PC-9 (cell line): Measurements from ENCODE around the gene PAXX. TPM values are rescaled to one million over a fixed set of nuclear protein-coding genes. Genes with fewer than 3 reads are reported as not detected.

Experiments used
- BruUV-seq: library from RNA; stranded (reverse); fragments of 400-500 nt; replicated peaks from 2 replicates; lab custom pipeline; 2021; lab: Mats Ljungman, UMichigan
- CTCF ChIA-PET: fragments of 300-600 bp; sonication (Branson Sonifier 250); formaldehyde crosslinking; loops from one replicate; lab custom pipeline; 2022; ENCODE audit warnings: antibody characterized with exemption; lab: Charles Lee
- POLR2A ChIA-PET: fragments of 300-600 bp; sonication (Branson Sonifier 250); formaldehyde crosslinking; loops from one replicate; lab custom pipeline; 2022; ENCODE audit warnings: antibody characterized with exemption; ENCODE audit not compliant: unreplicated experiment; lab: Charles Lee
- DNase-seq, 2 experiments: peaks; one replicate each; pipeline versions ENCODE4 v3.0.0 to v3.0.0-alpha.2; 2015 to 2022; ENCODE audit warnings: mixed read lengths in 1 of 2
- H2AFZ ChIP-seq: fragments of 200-600 bp; sonication (generic); 2 replicates; pipeline ENCODE4 v1.8.1; 2017; ENCODE audit warnings: antibody characterized with exemption
- H3F3A ChIP-seq: fragments of 200-600 bp; sonication (generic); 2 replicates; pipeline ENCODE4 v1.8.1; 2017; ENCODE audit warnings: antibody characterized with exemption, mild to moderate bottlenecking, low read depth; ENCODE audit not compliant: insufficient read depth
- H3K27ac ChIP-seq: fragments of 200-600 bp; sonication (generic); 2 replicates; pipeline ENCODE4 v1.6.1; 2016; ENCODE audit warnings: mixed run types
- H3K27me3 ChIP-seq: fragments of 200-600 bp; sonication (generic); 2 replicates; pipeline ENCODE4 v1.6.1; 2016; ENCODE audit warnings: low read depth, mixed run types; ENCODE audit not compliant: insufficient read depth
- H3K36me3 ChIP-seq: fragments of 200-600 bp; sonication (generic); 2 replicates; pipeline ENCODE4 v1.6.1; 2016; ENCODE audit warnings: low read depth, mixed run types
- H3K4me1 ChIP-seq: fragments of 200-600 bp; sonication (generic); replicated peaks from 2 replicates; pipeline ENCODE4 v1.6.1; 2016; ENCODE audit warnings: mixed run types; ENCODE audit not compliant: insufficient read depth
- H3K4me2 ChIP-seq: fragments of 200-600 bp; sonication (generic); 2 replicates; pipeline ENCODE4 v1.6.1; 2017; ENCODE audit warnings: mixed run types
- H3K4me3 ChIP-seq: fragments of 200-600 bp; sonication (generic); 2 replicates; pipeline ENCODE4 v1.6.1; 2016; ENCODE audit warnings: mixed run types
- H3K79me2 ChIP-seq: fragments of 200-600 bp; sonication (generic); 2 replicates; pipeline ENCODE4 v1.6.1; 2017; ENCODE audit warnings: low read depth, mixed run types
- H3K9me2 ChIP-seq: fragments of 200-600 bp; sonication (generic); 2 replicates; pipeline ENCODE4 v1.8.1; 2017; ENCODE audit warnings: mild to moderate bottlenecking; ENCODE audit not compliant: insufficient read depth
- H3K9me3 ChIP-seq: fragments of 200-600 bp; sonication (generic); 2 replicates; pipeline ENCODE4 v1.8.1; 2016; ENCODE audit warnings: low read depth; ENCODE audit not compliant: insufficient read depth
- H4K20me1 ChIP-seq: fragments of 200-600 bp; sonication (generic); 2 replicates; pipeline ENCODE4 v1.8.1; 2017; ENCODE audit not compliant: insufficient read depth
- EZH2 ChIP-seq: fragments of 200-600 bp; sonication (generic); IDR thresholded peaks from 2 replicates; pipeline ENCODE4 v1.8.0; 2017; ENCODE audit warnings: antibody characterized with exemption, low read depth
- intact Hi-C: fragments of 100-400 bp; cut with micrococcal nuclease; formaldehyde crosslinking; loops from one replicate; pipeline ENCODE4 v1.10.0; 2022; ENCODE audit not compliant: unreplicated experiment
- total RNA-seq: library from RNA; stranded (reverse); gene quantifications from 2 replicates; pipeline ENCODE4 v1.2.3, GENCODE V29; 2021
- TF ChIP-seq, protein P1 (sequence below): fragments of 200-600 bp; sonication (generic); conservative IDR thresholded peaks from 2 replicates; pipeline ENCODE4 v1.6.1; 2017; ENCODE audit warnings: mixed run types, antibody characterized with exemption, mild to moderate bottlenecking, moderate library complexity

The PAXX gene
- total RNA-seq, 1 experiment from 2014 or later: 54.9 TPM

DNA sequence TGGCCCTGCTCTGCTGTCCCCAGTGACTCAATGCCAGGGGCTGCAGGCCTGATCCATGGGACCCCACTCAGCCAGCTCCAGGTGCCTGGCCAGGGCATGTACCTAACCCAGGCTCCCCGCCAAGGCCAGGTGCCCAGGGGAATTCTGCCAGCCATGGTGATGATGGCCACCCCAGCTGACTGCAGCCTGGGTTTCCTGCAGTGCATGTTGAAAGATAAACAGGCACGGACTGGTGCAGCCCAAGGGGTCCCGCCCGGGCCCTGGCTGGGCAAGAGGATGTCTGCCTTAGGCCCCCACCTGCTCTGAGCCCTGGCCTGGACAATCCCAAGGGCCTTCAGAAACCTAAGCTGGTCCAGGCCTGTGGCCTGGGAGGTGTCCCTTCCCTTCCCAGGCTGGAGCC is 34.6 kb downstream of the PAXX start:
- Histone ChIP-seq H3K4me2 (peak overlapping the region; percentile 81), H3K79me2 (no peaks in the 10 kb centered on the region), H3F3A (0 out of 2 replicates have a peak, but pooled peaks cover 4% of the 10 kb centered on the region), H3K27me3 (no peaks in the 10 kb centered on the region), H3K36me3 (no peaks in the 10 kb centered on the region), H2AFZ (no peak overlapping the region), H3K4me1 (peaks cover 8% of the 10 kb centered on the region; the same call in 1 of the 2 replicates), H3K4me3 (peak overlapping the region; percentile 54; the same call in 1 of the 2 replicates), H4K20me1 (no peaks in the 10 kb centered on the region), H3K9me3 (no peaks in the 10 kb centered on the region), H3K27ac (no peak overlapping the region), H3K9me2 (no peaks in the 10 kb centered on the region)
- intact Hi-C loops: loop anchor here (5.0 kb wide), 1 partner anchor 180 kb away; the partner anchor contains the start of gene PHPT1
- TSS peak; percentile 39 for BruUV-seq
- TF ChIP-seq EZH2: no peak
- TF ChIP-seq, protein P1, sequence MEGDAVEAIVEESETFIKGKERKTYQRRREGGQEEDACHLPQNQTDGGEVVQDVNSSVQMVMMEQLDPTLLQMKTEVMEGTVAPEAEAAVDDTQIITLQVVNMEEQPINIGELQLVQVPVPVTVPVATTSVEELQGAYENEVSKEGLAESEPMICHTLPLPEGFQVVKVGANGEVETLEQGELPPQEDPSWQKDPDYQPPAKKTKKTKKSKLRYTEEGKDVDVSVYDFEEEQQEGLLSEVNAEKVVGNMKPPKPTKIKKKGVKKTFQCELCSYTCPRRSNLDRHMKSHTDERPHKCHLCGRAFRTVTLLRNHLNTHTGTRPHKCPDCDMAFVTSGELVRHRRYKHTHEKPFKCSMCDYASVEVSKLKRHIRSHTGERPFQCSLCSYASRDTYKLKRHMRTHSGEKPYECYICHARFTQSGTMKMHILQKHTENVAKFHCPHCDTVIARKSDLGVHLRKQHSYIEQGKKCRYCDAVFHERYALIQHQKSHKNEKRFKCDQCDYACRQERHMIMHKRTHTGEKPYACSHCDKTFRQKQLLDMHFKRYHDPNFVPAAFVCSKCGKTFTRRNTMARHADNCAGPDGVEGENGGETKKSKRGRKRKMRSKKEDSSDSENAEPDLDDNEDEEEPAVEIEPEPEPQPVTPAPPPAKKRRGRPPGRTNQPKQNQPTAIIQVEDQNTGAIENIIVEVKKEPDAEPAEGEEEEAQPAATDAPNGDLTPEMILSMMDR: no peak
- POLR2A ChIA-PET: no interaction called here
- CTCF ChIA-PET: interaction anchor here (0.6 to 1.1 kb wide), 3 partner anchors 48 to 207 kb away, joined by 4 to 9 read pairs (median 5); no protein-coding TSS in a partner anchor
- no peak for DNase-seq

DNA sequence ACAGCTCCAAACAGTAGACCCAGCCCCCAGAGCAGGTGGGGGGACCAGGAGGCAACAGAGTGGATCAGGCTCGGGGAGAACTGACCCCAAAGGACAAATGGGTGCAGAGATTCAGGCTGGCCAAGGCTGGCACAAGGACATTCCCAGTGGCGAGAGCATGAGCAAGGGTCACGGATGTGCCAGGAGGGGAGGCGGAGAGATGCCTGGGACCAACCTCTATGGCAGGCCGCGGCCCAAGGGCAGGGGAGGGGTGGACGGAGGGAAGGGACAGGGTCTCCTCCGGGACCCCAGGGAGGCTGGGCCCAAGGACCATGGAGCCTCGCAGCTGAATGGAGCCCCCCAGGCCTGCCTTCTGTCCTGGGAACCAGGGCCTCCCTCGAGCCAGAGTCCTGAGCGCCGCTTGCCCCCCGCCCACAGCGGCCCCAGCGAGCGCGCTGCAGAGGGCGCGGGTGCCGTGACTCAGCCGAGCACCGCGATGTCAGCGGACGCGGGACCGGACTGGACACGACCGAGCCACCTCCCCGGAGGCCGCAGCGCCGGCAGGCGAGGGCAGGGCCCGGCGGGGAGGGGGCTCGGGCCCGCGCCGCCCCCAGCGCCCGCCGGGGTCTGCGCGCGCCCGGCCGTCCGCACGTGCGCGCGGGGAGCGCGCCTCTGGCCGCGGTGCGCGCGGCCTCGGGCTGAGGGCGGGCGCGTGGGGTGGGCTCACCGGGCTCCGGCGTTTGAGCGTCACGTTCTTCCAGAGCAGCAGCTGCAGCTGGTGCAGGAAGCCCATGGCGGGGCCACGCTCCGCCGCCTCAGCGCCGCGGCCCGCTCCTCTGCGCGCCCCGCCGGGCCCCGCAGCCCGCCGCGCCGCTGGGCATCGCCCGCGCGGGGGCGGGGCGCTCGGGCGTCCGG is 35.4 kb downstream of the PAXX start, which contains the start of gene ABCA2:
Gene ABCA2, minus strand, starts transcription at position 869 of the 894 bp plus-strand sequence. Its CDS starts 97 bp downstream, at position 772.
- Histone ChIP-seq H4K20me1 (no peaks in the 10 kb centered on the region), H3F3A (0 out of 2 replicates have a peak, but pooled peaks cover 4% of the 10 kb centered on the region), H3K27me3 (no peaks in the 10 kb centered on the region), H3K9me2 (no peaks in the 10 kb centered on the region), H3K4me3 (peak within 1 kb of the TSS; percentile 57), H3K36me3 (no peaks in the 10 kb centered on the region), H2AFZ (peak within 1 kb of the TSS; percentile 84), H3K4me1 (peaks cover 8% of the 10 kb centered on the region; the same call in 1 of the 2 replicates), H3K27ac (no peak within 1 kb of the TSS), H3K79me2 (no peaks in the 10 kb centered on the region), H3K9me3 (no peaks in the 10 kb centered on the region), H3K4me2 (peak within 1 kb of the TSS; percentile 97)
- peak in 1 of 2 experiments; percentile 51 for DNase-seq
- intact Hi-C loops: loop anchor here (5.0 kb wide), 1 partner anchor 180 kb away; the partner anchor contains the start of gene PHPT1
- BruUV-seq: no TSS peak
- ChIA-PET POLR2A (no interaction called here), CTCF (interaction anchor here (0.6 to 1.3 kb wide), 3 partner anchors 49 to 237 kb away, joined by 4 to 9 read pairs (median 4); no protein-coding TSS in a partner anchor)
- no peak for TF ChIP-seq EZH2
- TF ChIP-seq, protein P1: no peak
